Mesenchymal stem cell (in vitro differentiated cells and primary cell): Measurements from ENCODE around the gene EMC1.

Source experiments
- DNase-seq: peaks from one replicate; pipeline ENCODE4 v3.0.0-alpha.2; 2013
- H2AFZ ChIP-seq: one replicate; pipeline ENCODE4 v1.6.1; 2013; ENCODE audit warnings: low read depth, mild to moderate bottlenecking, control low read depth, inconsistent platforms, low read length, moderate library complexity
- H2AK5ac ChIP-seq: 2 replicates; pipeline ENCODE4 v1.6.1; 2013; ENCODE audit warnings: low read length, moderate library complexity, mild to moderate bottlenecking, inconsistent platforms; ENCODE audit not compliant: severe bottlenecking
- H2BK120ac ChIP-seq: one replicate; pipeline ENCODE4 v1.6.1; 2013; ENCODE audit warnings: low read depth, mild to moderate bottlenecking, inconsistent platforms, low read length, moderate library complexity
- H2BK12ac ChIP-seq, 2 experiments: one replicate each; pipeline ENCODE4 v1.6.1; 2013; ENCODE audit warnings: inconsistent platforms in 2 of 2, low read length in 2 of 2, mild to moderate bottlenecking in 2 of 2, moderate library complexity in 2 of 2, control low read depth in 1 of 2
- H2BK15ac ChIP-seq: one replicate; pipeline ENCODE4 v1.6.1; 2013; ENCODE audit warnings: mild to moderate bottlenecking, low read depth, inconsistent platforms; ENCODE audit not compliant: poor library complexity, severe bottlenecking
- H2BK5ac ChIP-seq: 2 replicates; pipeline ENCODE4 v1.6.1; 2013; ENCODE audit warnings: low read depth, mild to moderate bottlenecking, low read length, control low read depth, inconsistent platforms; ENCODE audit not compliant: poor library complexity, severe bottlenecking
- H3K14ac ChIP-seq, 2 experiments: one replicate each; pipeline ENCODE4 v1.6.1; 2013; ENCODE audit warnings: inconsistent platforms in 2 of 2, low read length in 2 of 2, control low read depth in 1 of 2, mild to moderate bottlenecking in 1 of 2, moderate library complexity in 1 of 2
- H3K18ac ChIP-seq, 2 experiments: one replicate each; pipeline ENCODE4 v1.6.1; 2013; ENCODE audit warnings: inconsistent platforms in 2 of 2, low read length in 2 of 2, control low read depth in 1 of 2, low read depth in 1 of 2, mild to moderate bottlenecking in 1 of 2
- H3K23ac ChIP-seq, 2 experiments: one replicate each; pipeline ENCODE4 v1.6.1; 2013; ENCODE audit warnings: inconsistent platforms in 2 of 2, low read length in 2 of 2, mild to moderate bottlenecking in 2 of 2, moderate library complexity in 2 of 2, control low read depth in 1 of 2
- H3K27ac ChIP-seq: 2 replicates; pipeline ENCODE4 v1.5.1; 2013; ENCODE audit warnings: mild to moderate bottlenecking, moderate library complexity, low read length, control low read depth, inconsistent platforms; ENCODE audit not compliant: poor library complexity, severe bottlenecking
- H3K27me3 ChIP-seq, 2 experiments: 2 replicates each; pipeline versions ENCODE4 v1.6.1 to v1.7.0; 2013; ENCODE audit warnings: low read length in 2 of 2, mild to moderate bottlenecking in 2 of 2, moderate library complexity in 2 of 2, control low read depth in 1 of 2, inconsistent platforms in 1 of 2; ENCODE audit not compliant: control insufficient read depth in 1 of 2, insufficient read depth in 1 of 2
- H3K36me3 ChIP-seq, 2 experiments: 2 replicates each; pipeline versions ENCODE4 v1.6.1 to v1.7.0; 2013; ENCODE audit warnings: low read length in 2 of 2, control low read depth in 1 of 2, inconsistent platforms in 1 of 2, low read depth in 1 of 2, mild to moderate bottlenecking in 1 of 2; ENCODE audit not compliant: insufficient read depth in 2 of 2, control insufficient read depth in 1 of 2
- H3K4ac ChIP-seq, 2 experiments: one replicate each; pipeline ENCODE4 v1.6.1; 2013; ENCODE audit warnings: inconsistent platforms in 2 of 2, low read length in 2 of 2, mild to moderate bottlenecking in 2 of 2, moderate library complexity in 2 of 2, control low read depth in 1 of 2, low read depth in 1 of 2
- H3K4me1 ChIP-seq: 2 replicates; pipeline ENCODE4 v1.6.1; 2013; ENCODE audit warnings: low read depth, low read length, control low read depth; ENCODE audit not compliant: control insufficient read depth, insufficient read depth
- H3K4me2 ChIP-seq: 2 replicates; pipeline ENCODE4 v1.6.1; 2013; ENCODE audit warnings: low read length, mild to moderate bottlenecking, inconsistent platforms; ENCODE audit not compliant: poor library complexity, severe bottlenecking
- H3K4me3 ChIP-seq, 2 experiments: 2 replicates each; pipeline versions ENCODE4 v1.5.1 to v1.7.0; 2013; ENCODE audit warnings: low read length in 2 of 2, mild to moderate bottlenecking in 2 of 2, control low read depth in 1 of 2, low read depth in 1 of 2; ENCODE audit not compliant: insufficient read depth in 1 of 2
- H3K79me1 ChIP-seq: replicated peaks from 2 replicates; pipeline ENCODE4 v1.6.1; 2013; ENCODE audit warnings: mild to moderate bottlenecking, control low read depth, low read length, inconsistent platforms; ENCODE audit not compliant: poor library complexity, severe bottlenecking
- H3K9ac ChIP-seq: 2 replicates; pipeline ENCODE4 v1.7.0; 2013; ENCODE audit warnings: mild to moderate bottlenecking, low read length, moderate library complexity
- H3K9me3 ChIP-seq: 2 replicates; pipeline ENCODE4 v1.7.0; 2013; ENCODE audit warnings: mild to moderate bottlenecking, low read length; ENCODE audit not compliant: control insufficient read depth
- H4K8ac ChIP-seq: one replicate; pipeline ENCODE4 v1.6.1; 2013; ENCODE audit warnings: inconsistent platforms, mild to moderate bottlenecking, low read length, moderate library complexity
- H4K91ac ChIP-seq: one replicate; pipeline ENCODE4 v1.6.1; 2013; ENCODE audit warnings: mild to moderate bottlenecking, low read length, inconsistent platforms
- WGBS: methylation state at CpG from one replicate; pipeline ENCODE4 v1.1.7; 2013; ENCODE audit warnings: mixed read lengths; 5-methylcytosine and 5-hydroxymethylcytosine counted together

EMC1 gene

DNA sequence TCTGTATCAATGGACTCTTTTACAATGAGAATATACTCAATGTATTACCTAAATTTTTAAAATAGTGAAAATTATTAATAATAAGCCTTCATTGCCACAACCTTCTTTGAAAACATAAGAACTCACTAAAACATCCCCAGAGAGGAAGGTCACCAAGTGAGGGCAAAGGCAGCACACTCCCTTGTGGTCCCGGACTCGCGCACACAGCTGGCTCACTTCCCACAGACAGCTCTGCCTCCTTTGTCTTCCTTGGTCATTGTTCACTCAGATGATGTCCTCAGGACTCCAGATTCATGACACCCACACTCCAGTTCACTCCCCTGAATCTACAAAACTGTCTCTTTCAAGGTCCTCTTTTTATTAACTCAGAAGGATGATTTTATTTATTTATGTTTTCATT is 22.1 kb downstream of the EMC1 start:
- H3K9me3 ChIP-seq: no peaks in the 10 kb centered on the region
- no peak overlapping the region for H3K18ac ChIP-seq
- no peak overlapping the region for H2BK5ac ChIP-seq
- peaks cover 26% of the 10 kb centered on the region for H3K79me1 ChIP-seq
- no peak overlapping the region for H2BK15ac ChIP-seq
- no peak overlapping the region for H2BK12ac ChIP-seq
- H4K8ac ChIP-seq: no peak overlapping the region
- no peak overlapping the region for H2AFZ ChIP-seq
- H3K14ac ChIP-seq: no peak overlapping the region
- no peak overlapping the region for H2AK5ac ChIP-seq
- DNase-seq: no peak
- H3K27me3 ChIP-seq: no peaks in the 10 kb centered on the region
- peaks cover 61 to 93% of the 10 kb centered on the region in 2 experiments for H3K36me3 ChIP-seq
- 88% methylated on average over 3 of the region's 3 CpGs for WGBS
- H4K91ac ChIP-seq: no peak overlapping the region
- no peak overlapping the region for H3K9ac ChIP-seq
- H3K27ac ChIP-seq: no peak overlapping the region
- H3K4me3 ChIP-seq: no peak overlapping the region
- H3K4me1 ChIP-seq: peaks cover 1% of the 10 kb centered on the region
- no peak overlapping the region for H3K4ac ChIP-seq
- H2BK120ac ChIP-seq: no peak overlapping the region
- H3K4me2 ChIP-seq: no peak overlapping the region
- H3K23ac ChIP-seq: no peak overlapping the region

DNA sequence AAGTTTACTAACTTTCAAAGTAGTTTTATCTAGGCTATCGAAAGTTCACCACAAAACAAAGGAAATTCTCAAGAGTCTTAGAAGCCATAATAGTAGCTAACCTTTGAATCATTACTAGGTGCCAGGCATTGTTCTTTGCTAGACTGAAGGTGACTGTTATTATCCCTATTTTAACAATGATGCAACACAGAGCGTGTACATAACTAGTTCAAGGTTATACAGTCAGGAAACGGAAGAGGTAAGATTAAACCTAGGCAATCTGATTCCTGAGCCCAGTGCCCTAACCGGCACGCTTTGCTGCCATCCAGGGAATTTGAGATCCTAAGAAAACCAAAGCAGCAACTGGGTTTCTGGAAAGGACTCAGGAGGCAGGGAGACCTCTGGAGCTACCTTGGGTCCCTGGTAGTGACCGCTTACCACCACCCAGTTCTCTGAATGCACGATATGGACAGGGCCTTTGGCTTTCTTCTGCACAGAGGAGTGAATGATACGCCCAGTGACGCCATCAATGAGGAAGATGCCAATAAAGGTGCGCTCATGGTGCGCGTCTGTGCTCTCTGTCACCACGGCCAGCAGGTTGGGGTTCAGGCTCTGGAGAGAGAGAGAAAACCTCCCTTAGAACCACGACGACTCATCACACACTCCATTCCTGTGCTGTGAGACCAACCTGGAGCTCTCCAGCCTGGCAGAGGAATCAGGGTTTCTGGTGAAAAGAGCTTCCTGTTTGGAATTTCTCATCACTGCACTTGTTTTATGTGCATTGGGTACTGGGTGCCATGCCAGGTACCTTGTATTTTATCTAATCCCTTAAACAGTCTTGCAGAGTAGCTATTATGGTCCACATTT is 28.1 kb downstream of the EMC1 start:
- 89% methylated on average over 13 of the region's 15 CpGs for WGBS

DNA sequence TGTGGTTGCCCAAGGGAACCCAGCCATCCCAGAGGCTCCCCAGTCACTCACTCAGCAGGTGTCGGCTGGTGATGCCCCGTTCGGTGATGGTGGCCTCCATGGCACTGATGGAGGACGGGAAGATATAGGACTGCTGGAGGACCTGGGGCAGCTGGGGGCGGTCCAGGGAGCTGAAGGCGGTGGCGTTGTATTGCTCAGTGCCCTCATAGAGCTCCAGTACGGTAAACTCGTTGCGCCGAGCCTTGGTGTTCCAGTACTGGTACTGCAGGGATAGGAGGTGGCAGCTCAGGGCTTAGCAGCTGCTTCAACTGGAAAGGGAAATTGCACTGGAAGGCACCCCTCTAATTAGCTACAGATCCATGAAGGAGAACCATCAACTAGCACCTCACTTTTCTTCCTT is 28.8 kb downstream of the EMC1 start:
- Histone ChIP-seq H4K8ac (no peak overlapping the region), H2BK12ac (no peak overlapping the region), H3K23ac (no peak overlapping the region), H2AFZ (no peak overlapping the region), H3K79me1 (peaks cover 40% of the 10 kb centered on the region), H2BK5ac (no peak overlapping the region), H2BK120ac (no peak overlapping the region), H3K27me3 (no peaks in the 10 kb centered on the region), H3K4me2 (no peak overlapping the region), H3K9ac (no peak overlapping the region), H3K4me3 (no peak overlapping the region), H2BK15ac (no peak overlapping the region), H3K4me1 (peaks cover 6% of the 10 kb centered on the region), H3K36me3 (peaks cover 65 to 97% of the 10 kb centered on the region in 2 experiments), H3K27ac (no peak overlapping the region), H3K18ac (no peak overlapping the region), H2AK5ac (no peak overlapping the region), H3K4ac (no peak overlapping the region), H3K14ac (no peak overlapping the region), H4K91ac (no peak overlapping the region), H3K9me3 (no peaks in the 10 kb centered on the region)
- DNase-seq: no peak
- 98% methylated on average over 11 of the region's 11 CpGs for WGBS

More for the DNA sequence above, 28.1 kb downstream of the EMC1 start:
- H2BK5ac ChIP-seq: no peak overlapping the region
- H3K4me3 ChIP-seq: no peak overlapping the region
- no peak for DNase-seq
- no peak overlapping the region for H3K9ac ChIP-seq
- no peak overlapping the region for H4K8ac ChIP-seq
- H3K14ac ChIP-seq: no peak overlapping the region
- no peak overlapping the region for H3K23ac ChIP-seq
- H3K79me1 ChIP-seq: peaks cover 42% of the 10 kb centered on the region
- no peak overlapping the region for H3K4ac ChIP-seq
- H3K4me1 ChIP-seq: peaks cover 6% of the 10 kb centered on the region
- H2AFZ ChIP-seq: no peak overlapping the region
- H3K36me3 ChIP-seq: peaks cover 65 to 96% of the 10 kb centered on the region in 2 experiments
- no peak overlapping the region for H2BK12ac ChIP-seq
- H4K91ac ChIP-seq: no peak overlapping the region
- H3K9me3 ChIP-seq: no peaks in the 10 kb centered on the region
- no peak overlapping the region for H3K27ac ChIP-seq
- H2AK5ac ChIP-seq: no peak overlapping the region
- no peak overlapping the region for H2BK15ac ChIP-seq
- no peak overlapping the region for H3K4me2 ChIP-seq
- no peak overlapping the region for H2BK120ac ChIP-seq
- no peak overlapping the region for H3K18ac ChIP-seq
- H3K27me3 ChIP-seq: no peaks in the 10 kb centered on the region

DNA sequence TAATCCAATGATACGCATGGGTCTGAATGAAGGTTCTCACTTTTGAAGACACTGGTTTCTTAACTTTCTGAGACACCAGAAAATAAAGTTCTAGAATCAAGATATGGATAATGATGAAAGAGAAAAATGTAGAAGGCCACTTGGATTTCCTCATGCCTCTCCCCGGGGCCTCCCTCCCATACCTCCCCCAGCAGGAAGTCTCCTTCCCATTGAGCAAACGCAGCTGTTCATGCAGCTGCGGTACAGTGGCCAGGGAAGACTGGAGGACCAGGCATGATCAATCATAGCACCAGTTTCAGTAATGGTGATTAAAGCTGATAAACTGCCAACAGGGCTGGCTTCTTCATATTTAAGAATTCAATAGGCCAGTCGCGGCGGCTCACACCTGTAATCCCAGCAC is 30.3 kb downstream of the EMC1 start:
- H3K14ac ChIP-seq: no peak overlapping the region
- no peak overlapping the region for H2AK5ac ChIP-seq
- H3K9ac ChIP-seq: no peak overlapping the region
- WGBS: 77% methylated on average over 6 of the region's 7 CpGs
- no peak overlapping the region for H2BK5ac ChIP-seq
- no peak overlapping the region for H2AFZ ChIP-seq
- no peaks in the 10 kb centered on the region for H3K9me3 ChIP-seq
- no peak overlapping the region for H3K23ac ChIP-seq
- no peak overlapping the region for H3K18ac ChIP-seq
- no peak overlapping the region for H2BK15ac ChIP-seq
- H4K91ac ChIP-seq: no peak overlapping the region
- H3K4me2 ChIP-seq: no peak overlapping the region
- no peak overlapping the region for H3K4me3 ChIP-seq
- H4K8ac ChIP-seq: no peak overlapping the region
- H3K4ac ChIP-seq: no peak overlapping the region
- no peak overlapping the region for H2BK120ac ChIP-seq
- no peaks in the 10 kb centered on the region for H3K27me3 ChIP-seq
- H3K36me3 ChIP-seq: peaks cover 64 to 98% of the 10 kb centered on the region in 2 experiments
- no peak overlapping the region for H2BK12ac ChIP-seq
- peaks cover 6% of the 10 kb centered on the region for H3K4me1 ChIP-seq
- peaks cover 38% of the 10 kb centered on the region for H3K79me1 ChIP-seq
- H3K27ac ChIP-seq: no peak overlapping the region
- DNase-seq: peak; percentile 43
